PC-3 (cell line): ENCODE data around the gene MAST3. TPM values are rescaled to one million over a fixed set of nuclear protein-coding genes. Genes with fewer than 3 reads are reported as not detected.

Experiments used
- ATAC-seq: fragments of 200-7000 bp; cut with Tn5 transposase; 2 replicates; pipeline ENCODE4 v1.9.1; 2020; ENCODE audit warnings: mild to moderate bottlenecking, moderate library complexity
- BruUV-seq: library from RNA; stranded (reverse); fragments of 400-500 nt; replicated peaks from 2 replicates; lab custom pipeline; 2021; lab: Mats Ljungman, UMichigan
- CTCF ChIA-PET: fragments of 300-600 bp; sonication (Branson Sonifier 250); formaldehyde crosslinking; loops from one replicate; lab custom pipeline; 2022; ENCODE audit warnings: antibody characterized with exemption; lab: Charles Lee
- POLR2A ChIA-PET: fragments of 300-600 bp; sonication (Branson Sonifier 250); formaldehyde crosslinking; loops from one replicate; lab custom pipeline; 2022; ENCODE audit warnings: antibody characterized with exemption; ENCODE audit not compliant: unreplicated experiment; lab: Charles Lee
- DNase-seq: peaks from one replicate; pipeline ENCODE4 v3.0.0-alpha.2; 2015
- H2AFZ ChIP-seq: fragments of 300-600 bp; sonication (generic); 2 replicates; pipeline ENCODE4 v1.6.0; 2016; ENCODE audit warnings: antibody characterized with exemption, low read length
- H3F3A ChIP-seq: fragments of 300-600 bp; sonication (generic); one replicate; pipeline ENCODE4 v1.6.0; 2017; ENCODE audit warnings: antibody characterized with exemption, low read length, control low read depth, mild to moderate bottlenecking; ENCODE audit not compliant: unreplicated experiment
- H3K27ac ChIP-seq: fragments of 300-600 bp; sonication (generic); 2 replicates; pipeline ENCODE4 v1.5.1; 2016; ENCODE audit warnings: mild to moderate bottlenecking, low read length
- H3K27me3 ChIP-seq: fragments of 300-600 bp; sonication (generic); 2 replicates; pipeline ENCODE4 v1.6.1; 2016; ENCODE audit warnings: low read length, mixed read lengths
- H3K36me3 ChIP-seq: fragments of 300-600 bp; sonication (generic); 2 replicates; pipeline ENCODE4 v1.6.1; 2016; ENCODE audit warnings: low read depth, mixed run types, low read length, mixed read lengths
- H3K4me1 ChIP-seq: fragments of 300-600 bp; sonication (generic); 2 replicates; pipeline ENCODE4 v1.5.1; 2016; ENCODE audit warnings: low read length; ENCODE audit not compliant: insufficient read depth
- H3K4me2 ChIP-seq: fragments of 300-600 bp; sonication (generic); 2 replicates; pipeline ENCODE4 v1.6.0; 2016; ENCODE audit warnings: low read length
- H3K4me3 ChIP-seq: fragments of 300-600 bp; sonication (generic); 2 replicates; pipeline ENCODE4 v1.5.1; 2016; ENCODE audit warnings: mild to moderate bottlenecking, low read length, mixed read lengths
- H3K79me2 ChIP-seq: fragments of 300-600 bp; sonication (generic); 2 replicates; pipeline ENCODE4 v1.6.1; 2017; ENCODE audit warnings: low read length, mixed read lengths
- H3K9ac ChIP-seq: fragments of 300-600 bp; sonication (generic); 2 replicates; pipeline ENCODE4 v1.6.0; 2016; ENCODE audit warnings: mild to moderate bottlenecking, low read length
- H3K9me2 ChIP-seq: fragments of 300-600 bp; sonication (generic); replicated peaks from 2 replicates; pipeline ENCODE4 v1.6.1; 2016; ENCODE audit warnings: mixed run types, low read length, mixed read lengths
- H3K9me3 ChIP-seq: fragments of 300-600 bp; sonication (generic); 2 replicates; pipeline ENCODE4 v1.6.1; 2016; ENCODE audit warnings: low read length, mixed read lengths
- H4K20me1 ChIP-seq: fragments of 300-600 bp; sonication (generic); 2 replicates; pipeline ENCODE4 v1.6.1; 2016; ENCODE audit warnings: low read length, mixed read lengths
- CTCF ChIP-seq: fragments of 300-600 bp; sonication (generic); conservative IDR thresholded peaks from 2 replicates; pipeline ENCODE4 v1.5.1; 2017; ENCODE audit warnings: antibody characterized with exemption, low read depth, mild to moderate bottlenecking, low read length
- EZH2 ChIP-seq: fragments of 300-600 bp; sonication (generic); IDR thresholded peaks from one replicate; pipeline ENCODE4 v1.6.1; 2017; ENCODE audit warnings: antibody characterized with exemption, mild to moderate bottlenecking, low read length; ENCODE audit not compliant: unreplicated experiment
- EZH2phosphoT487 ChIP-seq: fragments of 300-600 bp; sonication (generic); IDR thresholded peaks from 2 replicates; pipeline ENCODE4 v1.6.1; 2018; ENCODE audit warnings: mild to moderate bottlenecking, antibody characterized with exemption, low read length, borderline replicate concordance
- intact Hi-C: fragments of 100-400 bp; cut with micrococcal nuclease; formaldehyde crosslinking; loops from 2 replicates; pipeline ENCODE4 v1.9.0; 2023
- total RNA-seq: library from RNA; depleted of rRNA; stranded (reverse); fragments of >200 nt; gene quantifications from 2 replicates; pipeline ENCODE4 v1.2.3, GENCODE V29; 2014

The MAST3 gene
- total RNA-seq, 1 experiment from 2014 or later = 8.1 TPM

- no peaks in the 10 kb centered on the region for H3K9me2 ChIP-seq
- no peak overlapping the region for H3K27ac ChIP-seq
- H3K36me3 ChIP-seq = peaks cover 2% of the 10 kb centered on the region; the same call in 1 of the 2 replicates
- H3K9me3 ChIP-seq = no peaks in the 10 kb centered on the region
- no peak overlapping the region for H3K4me2 ChIP-seq
- no TSS peak for BruUV-seq
- no peak overlapping the region for H2AFZ ChIP-seq
- H3K27me3 ChIP-seq = no peaks in the 10 kb centered on the region
- no peak overlapping the region for H3K4me3 ChIP-seq
- ATAC-seq (no peak), DNase-seq (no peak)
- ChIA-PET POLR2A (no interaction called here), CTCF (no interaction called here)
- peaks cover 5% of the 10 kb centered on the region; the same call in 1 of the 2 replicates for H3K4me1 ChIP-seq
- no peaks in the 10 kb centered on the region for H4K20me1 ChIP-seq
- no peak for TF ChIP-seq CTCF
- no peak for TF ChIP-seq EZH2phosphoT487
- no peak for TF ChIP-seq EZH2
- no peaks in the 10 kb centered on the region for H3F3A ChIP-seq
- no peaks in the 10 kb centered on the region for H3K79me2 ChIP-seq
- intact Hi-C loops = no loop called here
- H3K9ac ChIP-seq = no peak overlapping the region
Measured at GRCh38 chr19:18172331-18173053, 74.9 kb downstream of the MAST3 start.

GRCh38 chr19:18173054-18173571 is 75.5 kb downstream of the MAST3 start:
- no peaks in the 10 kb centered on the region for H3K27me3 ChIP-seq
- H3K9ac ChIP-seq = 0 out of 2 replicates have a peak overlapping the region, but pooled peaks have one; percentile 42
- ChIA-PET CTCF (no interaction called here), POLR2A (no interaction called here)
- no peaks in the 10 kb centered on the region for H4K20me1 ChIP-seq
- intact Hi-C loops = no loop called here
- no peak overlapping the region for H3K27ac ChIP-seq
- TF ChIP-seq EZH2 (no peak), CTCF (no peak), EZH2phosphoT487 (no peak)
- DNase-seq = no peak
- H3K4me3 ChIP-seq = peak overlapping the region; percentile 82; the same call in 1 of the 2 replicates
- ATAC-seq = no peak
- peak overlapping the region; percentile 88 for H3K4me2 ChIP-seq
- H3K4me1 ChIP-seq = peaks cover 5% of the 10 kb centered on the region; the same call in 1 of the 2 replicates
- H2AFZ ChIP-seq = peak overlapping the region; percentile 80
- no peaks in the 10 kb centered on the region for H3F3A ChIP-seq
- H3K79me2 ChIP-seq = no peaks in the 10 kb centered on the region
- BruUV-seq = no TSS peak
- no peaks in the 10 kb centered on the region for H3K9me3 ChIP-seq
- H3K36me3 ChIP-seq = no peaks in the 10 kb centered on the region; the same call in 1 of the 2 replicates
- H3K9me2 ChIP-seq = no peaks in the 10 kb centered on the region
